ENCODE data around the gene ZBTB32. TPM values are rescaled to one million over a fixed set of nuclear protein-coding genes. Genes with fewer than 3 reads are reported as not detected.

ZBTB32 gene
- total and polyA plus RNA-seq, 2 of the 8 experiments (the other 6 are each of a cell fraction or from before 2014, with no cell fraction given), result 0.11 to 0.50 TPM

DNA sequence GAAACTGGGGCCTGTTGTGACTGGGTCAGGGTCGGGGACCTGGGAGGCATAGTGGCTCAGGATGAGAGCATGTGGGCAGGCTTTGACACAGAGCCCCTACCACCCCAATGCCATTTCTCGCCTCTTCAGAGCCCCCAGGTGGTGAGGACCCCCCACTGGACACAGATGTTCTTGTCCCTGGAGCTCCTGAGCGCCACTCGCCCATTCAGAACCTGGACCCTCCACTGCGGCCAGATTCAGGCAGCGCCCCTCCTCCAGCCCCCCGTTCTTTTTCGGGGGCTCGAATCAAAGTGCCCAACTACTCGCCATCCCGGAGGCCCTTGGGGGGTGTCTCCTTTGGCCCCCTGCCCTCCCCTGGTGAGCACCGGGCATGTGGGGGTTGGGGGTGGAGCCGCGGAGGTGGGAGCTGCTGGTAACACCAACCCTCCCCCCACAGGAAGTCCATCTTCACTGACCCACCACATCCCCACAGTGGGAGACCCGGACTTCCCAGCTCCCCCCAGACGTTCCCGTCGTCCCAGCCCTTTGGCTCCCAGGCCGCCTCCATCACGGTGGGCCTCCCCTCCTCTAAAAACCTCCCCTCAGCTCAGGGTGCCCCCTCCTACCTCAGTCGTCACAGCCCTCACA is 27.5 kb downstream of the ZBTB32 start:
- H4K5ac ChIP-seq (ENCODE audit: insufficient read length, low read depth, low read length), result no peak overlapping the region
- CTCF ChIA-PET (ENCODE audit: partially characterized antibody), result interaction anchor here (0.5 to 0.9 kb wide), 2 partner anchors 10 to 140 kb away, joined by 3 read pairs; partner anchors contain the start of gene IGFLR1
- H3K27ac ChIP-seq (ENCODE audit: low read depth, low read length), result no peak overlapping the region
- no peak overlapping the region for H3K23ac ChIP-seq (ENCODE audit: insufficient read length)
- no peak overlapping the region for H2BK120ac ChIP-seq (replicated peaks; ENCODE audit: low read depth, low read length)
- no peak overlapping the region for H3K9ac ChIP-seq (replicated peaks in 1 of 4; ENCODE audit: extremely low read depth in 1 of 4, low read depth in 3 of 4, low read length in 3 of 4)
- FAIRE-seq, result no peak
- H4K91ac ChIP-seq (replicated peaks; ENCODE audit: insufficient read length, low read length), result no peak overlapping the region
- no peak overlapping the region for H3K14ac ChIP-seq (ENCODE audit: insufficient read length)
- POLR2A ChIA-PET (ENCODE audit: partially characterized antibody), result interaction anchor here (0.6 to 3.4 kb wide), 4 partner anchors 8 to 31 kb away, joined by 4 to 14 read pairs (median 5); partner anchors contain the start of genes PSENEN and U2AF1L4
- H2BK15ac ChIP-seq (ENCODE audit: low read length), result no peak overlapping the region
- no peak overlapping the region for H3K4me3 ChIP-seq (ENCODE audit: extremely low read depth in 1 of 4, insufficient read depth in 2 of 4, low read depth in 3 of 4, low read length in 4 of 4)
- H3K18ac ChIP-seq (ENCODE audit: extremely low read depth, low read length), result no peak overlapping the region
- no peak overlapping the region for H2BK12ac ChIP-seq (ENCODE audit: low read depth, low read length)
- H2BK5ac ChIP-seq (ENCODE audit: low read depth, low read length), result 0 out of 2 replicates have a peak overlapping the region, but pooled peaks have one; percentile 52
- no peaks in the 10 kb centered on the region for H3K79me1 ChIP-seq (ENCODE audit: low read depth, low read length)
- H3K9me3 ChIP-seq (ENCODE audit: insufficient read depth in 2 of 2, low read depth in 1 of 2, low read length in 1 of 2), result no peaks in the 10 kb centered on the region
- H3K23me2 ChIP-seq (ENCODE audit: low read depth, low read length), result no peaks in the 10 kb centered on the region
- DNase-seq (ENCODE audit: low read depth in 1 of 2, low spot score in 2 of 2), result no peak
- H3K27me3 ChIP-seq (replicated peaks in 1 of 4; ENCODE audit: control insufficient read depth in 3 of 4, extremely low read depth in 1 of 4, insufficient read depth in 3 of 4, low read length in 3 of 4), result no peaks in the 10 kb centered on the region
- peaks cover 12 to 23% of the 10 kb centered on the region in 2 experiments for H4K20me1 ChIP-seq (replicated peaks in 1 of 2; ENCODE audit: control insufficient read depth in 1 of 2, insufficient read depth in 2 of 2, low read length in 2 of 2)
- H2AFZ ChIP-seq (ENCODE audit: low read length), result no peak overlapping the region
- no peaks in the 10 kb centered on the region for H3K79me2 ChIP-seq (ENCODE audit: control insufficient read depth in 1 of 2, insufficient read depth in 2 of 2, low read length in 2 of 2)
- H3K56ac ChIP-seq (replicated peaks; ENCODE audit: insufficient read length, low read depth, low read length), result no peak overlapping the region
- H3K4me2 ChIP-seq (ENCODE audit: insufficient read depth in 1 of 2, low read depth in 2 of 2, low read length in 2 of 2), result no peak overlapping the region
- H2AK5ac ChIP-seq (ENCODE audit: low read depth, low read length), result no peak overlapping the region
- no peaks in the 10 kb centered on the region for H3K4me1 ChIP-seq (replicated peaks in 1 of 4; ENCODE audit: control insufficient read depth in 3 of 4, insufficient read depth in 4 of 4, low read length in 3 of 4)
- 90% methylated on average over 14 of the region's 21 CpGs; no CpG with 5 or more reads in 1 of the 2 experiments for whole genome bisulfite sequencing, 2 experiments (ENCODE audit: extremely low coverage in 1 of 2, insufficient coverage in 1 of 2, insufficient read length in 1 of 2, insufficient replicate concordance in 2 of 2, low coverage in 1 of 2, low lambda C conversion rate in 2 of 2, missing lambda C conversion rate in 1 of 2)
- no peak overlapping the region for H2BK20ac ChIP-seq (ENCODE audit: low read length)
- H3K36me3 ChIP-seq (ENCODE audit: control insufficient read depth in 2 of 4, insufficient read depth in 4 of 4, low read length in 3 of 4), result peaks cover 25 to 63% (median 58%) of the 10 kb centered on the region in 4 experiments
- no peak overlapping the region for H4K8ac ChIP-seq (ENCODE audit: extremely low read depth, insufficient read depth, low read length)
- H3K4ac ChIP-seq (replicated peaks; ENCODE audit: insufficient read length, low read depth, low read length), result no peak overlapping the region
- TF ChIP-seq KDM4A (IDR thresholded peaks at IDR 0.05; ENCODE audit: low read depth, low read length, severe bottlenecking), result no peak
- TF ChIP-seq RNF2 (IDR thresholded peaks at IDR 0.05; ENCODE audit: borderline replicate concordance, low read depth, low read length, missing control alignments, poor library complexity, severe bottlenecking), result no peak
- TF ChIP-seq KDM1A (IDR thresholded peaks at IDR 0.05; ENCODE audit: borderline replicate concordance, low read length), result no peak
- TF ChIP-seq GTF2F1 (IDR thresholded peaks at IDR 0.05; ENCODE audit: borderline replicate concordance, low read depth, low read length), result no peak
- TF ChIP-seq CTBP2 (IDR thresholded peaks at IDR 0.05; ENCODE audit: borderline replicate concordance, insufficient read depth, insufficient read length, low read length), result no peak
- TF ChIP-seq ATF3 (IDR thresholded peaks at IDR 0.05; ENCODE audit: insufficient read depth, low read depth, low read length), result no peak
- no peak for TF ChIP-seq HDAC6 (IDR thresholded peaks at IDR 0.05; ENCODE audit: low read depth, low read length)
- no peak for TF ChIP-seq RFX5 (IDR thresholded peaks at IDR 0.05; ENCODE audit: borderline replicate concordance, low read depth, low read length)
